GM18526 (cell line): ENCODE results near the gene FILIP1.

ENCODE experiments used
- POLR2A ChIP-seq: IDR thresholded peaks from 3 replicates; pipeline ENCODE4 v1.6.1; 2011; ENCODE audit not compliant: insufficient read length; ENCODE audit errors: extremely low read depth

Gene FILIP1

DNA sequence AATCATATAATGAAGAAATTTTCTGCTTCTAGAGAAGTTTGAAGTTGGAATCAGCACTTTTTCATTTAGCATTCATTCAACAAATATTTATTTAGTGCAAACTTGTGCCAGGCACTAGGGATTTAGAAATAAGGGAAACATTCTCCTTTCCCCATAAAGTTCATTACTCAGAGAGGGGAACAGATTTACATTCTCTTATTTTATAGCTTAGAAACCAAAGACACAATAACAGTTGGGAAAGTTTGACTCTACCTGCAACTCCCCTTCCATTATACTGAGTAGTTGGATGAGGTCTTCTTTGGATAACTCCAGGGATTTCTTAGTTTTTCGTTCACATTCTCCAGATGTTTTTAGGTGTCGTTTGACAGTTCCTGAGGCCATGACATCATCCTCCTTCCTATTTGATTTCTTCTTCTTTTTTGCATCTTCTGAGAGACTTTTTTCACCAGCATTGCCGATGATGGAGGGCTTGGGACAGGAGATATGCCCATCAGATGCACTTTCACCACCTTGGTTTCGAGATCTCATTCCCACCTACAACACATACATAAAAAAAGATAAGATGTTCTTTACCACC, 79.1 kb downstream of the FILIP1 start:
- no peak for TF ChIP-seq POLR2A

DNA sequence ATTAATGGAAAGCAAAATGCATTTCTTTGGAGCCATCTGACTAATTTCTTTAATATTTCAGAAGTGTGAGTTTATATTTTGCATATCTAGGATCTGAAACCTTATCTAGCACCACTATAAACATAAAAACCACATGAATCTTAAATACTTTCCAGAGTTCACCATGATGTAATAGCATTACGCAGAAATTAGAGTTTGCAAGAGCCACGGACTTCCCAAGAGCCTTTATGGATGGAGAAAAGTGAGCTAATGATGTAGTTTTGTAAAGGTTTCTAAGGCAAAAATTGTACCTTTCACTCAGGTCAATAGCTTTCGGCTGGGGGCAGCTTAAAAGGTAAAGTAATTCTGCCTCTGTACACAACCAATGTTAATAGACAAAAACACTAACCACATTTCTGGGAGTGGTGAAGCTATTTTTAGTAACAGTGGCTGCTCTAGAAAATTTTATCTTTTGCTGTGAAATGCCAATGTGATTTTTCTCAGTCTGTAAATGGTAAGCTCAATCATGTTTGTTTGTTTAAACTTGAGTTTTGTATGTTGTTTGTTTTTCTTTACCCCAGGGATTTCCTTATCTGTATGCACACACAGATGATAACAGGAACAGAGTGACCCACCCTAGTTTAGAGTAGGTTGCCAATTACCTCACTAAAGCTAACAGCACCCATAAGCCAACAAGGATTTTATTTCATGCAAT, 80.5 kb downstream of the FILIP1 start:
- TF ChIP-seq POLR2A: no peak

DNA sequence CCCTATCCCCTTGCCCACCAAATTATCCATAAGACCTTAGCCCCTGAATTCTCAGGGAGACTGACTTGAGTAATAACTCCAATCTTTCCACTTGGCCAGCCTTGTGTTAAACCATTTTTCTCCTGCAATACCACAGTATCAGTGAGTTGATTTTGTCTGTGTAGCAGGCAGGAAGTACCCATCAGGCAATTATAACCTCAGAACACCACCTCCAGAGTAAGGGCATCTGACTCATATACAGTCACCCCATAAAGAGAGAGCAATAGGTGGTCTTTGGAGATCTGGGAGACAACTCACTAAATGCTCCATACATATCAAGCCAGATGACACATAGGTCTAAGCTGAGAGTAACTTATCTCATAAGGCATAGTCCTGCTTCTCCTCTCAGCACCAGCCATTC, 83.7 kb downstream of the FILIP1 start:
- no peak for TF ChIP-seq POLR2A

DNA sequence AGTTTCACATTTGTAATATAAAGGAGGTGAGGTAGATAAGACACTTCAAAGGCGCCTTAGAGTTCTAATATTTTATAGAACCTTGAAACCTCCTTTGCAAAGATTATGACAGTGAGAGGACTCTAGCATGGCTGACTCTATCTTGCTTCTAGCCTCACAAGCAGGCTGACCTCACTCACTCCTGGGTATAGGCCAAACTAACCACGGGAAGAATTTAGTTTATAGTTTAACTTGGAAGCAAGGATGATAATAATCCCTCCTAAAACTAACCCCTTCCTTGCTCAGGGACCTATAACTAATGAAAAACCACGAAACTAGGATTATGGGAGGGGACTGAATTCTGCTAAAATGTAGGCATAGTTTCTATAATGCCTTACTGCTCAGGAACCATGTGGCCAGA, 84.3 kb downstream of the FILIP1 start:
- no peak for TF ChIP-seq POLR2A

DNA sequence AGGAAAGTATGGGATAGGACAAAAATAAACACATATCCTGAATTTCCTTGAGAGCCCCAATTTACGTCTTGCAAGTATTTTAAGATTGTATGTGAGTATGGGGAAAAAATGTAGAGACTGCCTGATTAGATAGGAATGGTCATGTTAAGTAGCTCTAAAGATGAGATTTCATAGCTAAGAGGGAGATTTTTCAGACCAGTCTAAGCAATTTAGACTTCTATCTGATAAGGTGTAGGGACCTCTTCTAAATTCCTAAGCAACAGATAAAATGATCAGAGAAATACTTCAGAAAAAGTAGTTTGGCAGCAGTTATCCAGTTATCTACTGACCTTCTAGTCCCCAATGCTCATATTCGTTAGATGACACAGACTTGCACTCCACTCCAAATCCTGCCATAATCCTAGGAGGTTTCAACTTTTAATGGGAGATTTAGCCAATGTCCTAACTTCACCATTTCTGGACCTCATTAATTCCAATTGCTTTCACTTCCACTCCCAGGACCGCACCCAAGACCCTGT, 90.0 kb downstream of the FILIP1 start:
- no peak for TF ChIP-seq POLR2A

DNA sequence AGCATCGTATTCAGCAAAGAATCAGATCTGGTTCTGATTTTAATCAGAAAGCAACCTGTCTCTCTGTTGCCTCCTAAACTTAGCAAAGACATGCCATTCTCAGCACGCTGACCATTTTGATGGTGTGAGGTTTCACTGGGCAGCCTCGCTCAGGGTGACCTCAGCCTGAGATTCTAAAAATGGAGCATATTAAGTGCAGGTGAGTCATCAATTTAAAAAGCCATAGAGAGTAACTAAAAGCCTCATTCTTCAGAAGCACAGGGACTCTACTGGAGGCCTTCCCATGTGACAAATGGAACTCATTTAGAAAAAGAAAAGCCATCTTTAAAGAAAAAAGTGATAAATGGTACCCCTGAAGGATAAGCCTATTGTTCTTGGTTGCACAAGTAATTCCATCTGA, 91.3 kb downstream of the FILIP1 start:
- TF ChIP-seq POLR2A: no peak

DNA sequence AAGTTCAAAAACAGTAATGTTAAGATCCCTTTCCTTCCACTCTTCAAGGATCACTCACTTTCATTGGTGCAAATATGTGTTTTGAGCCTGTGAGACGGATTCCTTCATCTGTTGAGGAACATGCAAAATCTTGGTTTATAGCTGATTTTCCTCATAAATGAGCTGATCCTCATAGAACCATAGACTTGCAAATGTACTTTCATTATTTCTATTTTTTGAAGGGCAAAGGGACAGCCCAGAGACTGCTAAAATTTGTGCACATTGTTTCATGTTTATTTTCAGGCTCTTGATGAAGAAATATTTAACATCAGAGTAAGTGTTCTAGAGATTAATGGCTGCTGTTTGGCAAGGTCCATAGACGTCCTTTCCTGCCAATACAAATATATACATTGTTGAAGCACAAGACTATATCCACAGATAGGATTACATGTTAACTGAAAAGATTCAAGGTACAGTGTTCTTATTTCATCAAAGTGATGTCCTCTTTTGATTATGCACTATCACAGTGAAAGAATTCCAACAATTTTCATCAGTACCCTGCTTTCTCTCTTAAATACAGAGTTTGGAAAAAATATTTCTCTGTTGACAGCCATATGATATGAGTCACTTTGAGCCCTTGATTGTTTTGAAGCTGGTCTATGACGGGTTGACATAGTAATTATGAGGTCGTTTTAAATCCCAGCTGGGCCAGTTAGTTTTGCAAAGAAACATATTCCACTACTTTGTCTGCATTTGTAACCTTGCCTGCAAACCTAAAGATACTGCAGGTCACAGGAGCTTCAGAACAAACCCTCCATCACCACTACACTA, 95.7 kb downstream of the FILIP1 start:
- no peak for TF ChIP-seq POLR2A

DNA sequence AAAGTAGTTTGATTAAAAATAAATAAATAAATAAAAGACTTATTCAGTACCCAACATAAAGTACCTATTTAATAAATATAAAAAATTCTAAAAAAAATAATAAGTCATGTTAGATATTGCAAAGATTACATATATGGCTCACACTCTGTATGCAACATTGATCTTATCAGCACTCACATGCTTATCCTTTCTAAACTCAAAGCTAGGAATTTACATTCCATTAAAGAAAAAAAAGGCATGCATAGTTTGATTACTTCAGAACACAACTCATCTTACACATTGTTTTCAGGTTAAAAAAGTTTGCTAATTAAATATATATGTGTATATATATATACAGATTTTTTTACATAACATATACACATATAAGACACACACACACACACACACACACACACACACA, 96.4 kb downstream of the FILIP1 start:
- no peak for TF ChIP-seq POLR2A

DNA sequence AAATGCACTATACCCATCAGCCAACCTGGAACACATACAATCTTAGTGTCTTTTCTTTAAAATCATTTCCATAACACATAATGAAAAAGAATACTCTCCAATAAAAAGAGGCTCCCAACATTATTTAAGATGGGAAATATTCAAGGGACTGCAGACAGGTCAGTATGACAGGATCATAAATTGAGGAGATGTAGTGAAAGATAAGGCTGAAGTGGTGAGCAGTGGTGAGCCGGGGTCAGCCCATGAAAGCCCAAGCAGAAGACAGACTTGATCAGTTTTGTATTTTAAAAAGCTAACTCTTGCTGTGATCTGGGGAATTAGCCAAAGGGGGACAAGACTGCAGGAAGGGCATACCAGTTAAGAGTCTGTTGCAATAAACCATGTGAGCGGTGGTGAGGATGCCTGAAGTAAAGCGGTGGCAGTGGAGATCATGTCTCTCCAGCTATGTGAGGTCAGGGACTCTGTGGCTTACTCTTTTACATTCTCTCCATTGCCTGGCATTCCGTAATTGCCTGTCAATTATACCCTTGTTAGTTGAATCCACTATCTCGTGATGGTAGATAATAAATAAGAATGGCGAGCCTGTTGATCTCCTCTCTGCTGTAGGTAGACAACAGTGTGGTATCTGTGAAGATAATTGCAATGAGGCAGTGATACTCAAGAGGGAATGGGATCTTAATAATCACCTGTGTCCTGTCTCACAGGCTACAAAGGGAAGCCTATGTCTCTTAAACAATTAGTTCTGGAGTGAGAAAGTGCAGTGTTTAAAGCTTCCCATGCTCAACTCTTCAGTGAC, 97.4 kb downstream of the FILIP1 start:
- no peak for TF ChIP-seq POLR2A

DNA sequence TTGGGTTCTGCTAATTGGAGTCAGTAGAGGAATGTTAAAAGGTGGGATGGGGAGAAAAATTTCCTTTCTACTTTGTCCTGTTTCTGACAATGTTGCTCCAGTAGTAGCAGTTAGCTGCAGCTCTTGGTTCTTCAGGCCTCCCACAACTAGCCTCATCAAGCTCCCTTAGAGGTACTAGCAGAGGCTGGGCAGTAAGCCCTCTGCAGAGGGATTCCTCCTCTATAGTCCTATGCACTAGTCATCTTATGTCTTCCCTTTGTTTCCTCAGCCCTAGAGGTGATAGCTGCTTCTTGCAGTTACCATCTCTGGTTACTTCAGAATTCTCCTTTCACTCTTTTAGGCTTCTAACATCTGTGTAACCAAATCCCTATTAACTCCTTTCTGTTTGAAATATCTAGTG, 99.8 kb downstream of the FILIP1 start:
- TF ChIP-seq POLR2A: no peak

DNA sequence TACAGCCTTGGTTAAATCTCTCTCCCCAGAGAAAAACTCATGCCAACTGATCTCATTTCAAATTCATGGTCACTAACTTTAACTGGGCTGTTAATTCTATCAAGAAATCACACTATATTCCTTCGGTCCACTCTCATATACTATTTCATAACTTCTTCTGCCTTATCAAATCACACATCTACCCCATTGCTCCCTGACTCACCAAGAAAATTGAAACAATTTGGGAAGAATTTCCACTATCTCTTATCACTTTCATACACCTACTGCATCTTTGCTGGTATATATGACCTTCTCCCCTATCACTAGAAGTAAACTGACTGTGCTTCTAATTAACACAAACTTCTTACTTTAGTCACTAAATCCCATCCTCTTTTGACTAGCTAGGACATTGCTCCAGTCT, 102.3 kb downstream of the FILIP1 start:
- TF ChIP-seq POLR2A: no peak

DNA sequence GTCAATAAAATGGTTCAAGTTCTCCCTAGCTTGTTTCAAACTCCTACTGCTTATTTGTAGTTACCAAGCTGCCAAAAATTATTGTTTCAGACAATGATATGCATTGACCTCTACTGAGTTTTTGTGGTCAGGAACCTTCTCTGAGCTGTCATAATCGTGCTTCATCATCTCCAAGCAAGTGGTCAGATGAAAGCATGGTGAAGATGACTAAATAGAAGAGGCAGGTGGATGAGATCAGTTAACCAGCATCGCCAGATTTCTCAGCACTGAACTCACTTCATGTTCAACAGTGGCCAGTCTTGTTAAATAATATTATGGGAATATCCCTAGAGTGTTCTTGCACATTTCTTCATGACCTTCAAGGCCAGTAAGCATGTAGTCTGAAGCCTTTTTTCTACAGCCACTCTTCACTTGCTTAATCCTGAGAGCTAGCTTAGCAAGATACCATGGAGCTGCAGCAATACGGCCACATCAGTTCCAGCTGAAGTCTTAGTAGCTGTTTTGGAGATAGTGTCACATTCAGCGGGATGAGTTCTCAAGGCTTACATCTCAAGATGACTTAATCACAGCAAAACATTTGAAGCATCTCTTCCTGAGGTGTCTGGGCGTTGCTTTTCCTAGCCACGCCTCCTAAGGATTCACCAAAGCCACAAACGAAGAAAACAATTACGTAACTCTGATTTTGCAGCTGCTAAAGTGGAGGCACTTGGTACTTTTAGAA, 107.4 kb downstream of the FILIP1 start:
- no peak for TF ChIP-seq POLR2A

DNA sequence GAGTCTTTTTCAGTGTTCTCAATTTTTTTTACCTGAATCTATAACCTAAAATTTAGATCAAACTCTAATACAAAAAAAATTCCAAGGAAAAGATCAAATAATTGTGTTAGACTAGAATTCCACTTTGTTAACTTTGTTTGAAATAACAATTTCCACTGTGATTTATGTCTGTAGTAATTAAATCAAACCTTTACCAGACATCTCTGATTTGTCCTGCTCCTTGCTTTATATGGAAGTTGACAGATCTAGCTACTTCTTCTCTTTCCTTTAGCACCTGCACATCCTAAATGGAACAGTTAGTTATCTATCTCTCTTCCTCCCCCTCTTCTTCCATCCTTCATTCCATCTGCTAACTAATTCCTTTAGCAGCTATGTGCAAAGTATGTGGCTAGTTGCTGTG, 109.5 kb downstream of the FILIP1 start:
- TF ChIP-seq POLR2A: no peak

DNA sequence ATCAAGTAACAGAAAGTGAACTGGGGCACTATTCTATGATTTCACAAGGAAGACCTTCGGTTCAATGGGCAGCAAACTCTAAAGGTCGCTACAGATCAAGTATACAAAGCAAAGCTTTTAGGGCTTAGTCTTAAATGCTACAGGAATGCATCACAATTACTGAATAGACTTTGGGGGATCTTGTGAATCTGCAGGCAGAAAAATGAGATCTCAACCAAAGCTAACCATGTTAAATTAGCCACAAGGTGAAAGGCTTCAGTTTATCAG, 111.0 kb downstream of the FILIP1 start:
- TF ChIP-seq POLR2A: no peak

DNA sequence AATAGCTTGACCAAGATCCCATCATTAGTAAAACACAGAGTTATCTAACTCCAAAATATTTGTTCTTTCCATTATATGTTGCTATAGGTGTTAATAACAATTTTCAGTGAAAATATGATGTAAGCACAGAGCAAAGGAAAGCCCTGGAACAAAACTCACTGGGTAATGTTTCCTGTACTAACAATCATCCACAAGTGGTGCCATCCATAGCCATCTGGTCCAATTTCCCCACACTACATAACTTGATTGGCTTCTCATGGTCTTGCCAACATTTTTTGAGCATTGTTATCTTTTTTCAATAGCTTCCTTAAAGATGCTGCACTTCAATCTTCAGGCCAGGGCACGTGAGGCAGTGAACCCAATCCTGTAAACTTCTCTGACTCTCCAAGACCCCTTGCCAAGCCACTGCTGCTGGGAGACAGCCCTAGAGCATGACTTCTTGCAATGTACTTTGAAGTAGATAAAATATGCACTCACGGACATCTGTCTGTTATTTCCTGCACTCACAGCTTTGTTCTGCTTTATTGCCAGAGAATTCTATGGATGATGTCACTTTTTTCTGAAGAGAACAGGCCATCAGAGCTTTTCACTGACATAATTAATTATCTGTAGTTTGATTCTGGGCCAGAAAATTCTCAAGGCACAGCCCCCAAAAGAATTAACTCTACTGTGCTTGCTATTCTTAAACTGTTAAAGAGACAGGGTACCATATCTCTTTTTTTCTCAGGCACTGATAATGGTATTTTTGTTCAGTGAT, 111.5 kb downstream of the FILIP1 start:
- no peak for TF ChIP-seq POLR2A

DNA sequence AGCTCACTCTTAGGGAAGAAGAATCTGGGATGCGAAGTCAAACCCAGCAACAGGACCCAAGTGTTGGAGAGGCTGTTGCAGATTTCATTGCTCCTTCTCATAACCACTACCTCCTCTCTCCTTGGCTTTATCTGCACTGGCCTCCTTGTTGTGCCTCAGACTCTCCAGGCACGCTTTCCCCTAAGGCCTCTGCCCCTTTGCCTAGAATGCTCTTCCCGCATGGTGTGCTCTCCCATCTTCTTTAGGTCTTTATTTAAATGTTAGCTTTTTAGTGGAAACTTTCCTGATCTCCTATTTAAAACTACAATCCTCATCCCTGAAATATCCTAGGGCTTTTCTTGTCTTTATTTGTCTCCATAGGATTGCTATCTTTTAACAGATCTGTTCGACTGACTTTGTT, 114.1 kb downstream of the FILIP1 start:
- no peak for TF ChIP-seq POLR2A
